Measurements from ENCODE around the gene MED14.

DNA sequence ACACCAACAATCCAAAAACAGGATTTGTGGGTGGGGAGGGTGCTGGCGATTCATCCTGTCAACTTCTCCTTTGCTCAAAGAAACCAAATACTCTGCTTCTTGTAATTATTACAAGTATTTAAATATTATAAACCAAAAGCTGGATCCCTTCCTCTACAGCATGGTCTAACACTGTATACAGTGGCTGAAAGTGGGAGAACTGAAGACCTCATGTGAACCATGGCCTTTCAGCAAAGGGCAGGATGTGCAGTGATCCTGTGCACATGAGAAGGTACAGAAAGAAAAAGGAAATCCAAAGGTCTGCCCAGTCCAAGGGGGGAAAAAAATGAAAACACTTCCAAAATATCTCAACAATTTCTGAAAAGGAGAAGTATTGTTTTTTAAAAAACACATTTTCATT, 82.7 kb downstream of the MED14 start:
- TF ChIP-seq POLR2AphosphoS5 (IDR thresholded peaks at IDR 0.05; ENCODE audit: borderline replicate concordance, low read depth, low read length) (no peak), EZH2 (IDR thresholded peaks at IDR 0.05) (no peak)

Data from SK-N-MC (cell line).